Sigmoid colon (tissue), 7 donors: ENCODE measurements around the gene GLMP. TPM values are rescaled to one million over a fixed set of nuclear protein-coding genes. Genes with fewer than 3 reads are reported as not detected.
A peak's percentile ranks its signal among the peaks of the same experiment; 100 is the strongest.

Experiments
- DNase-seq: peaks from one replicate; pipeline ENCODE4 v3.0.0-alpha.2; 2019
- H3K27ac ChIP-seq, 4 donors: fragments of 200-600 bp; sonication (generic); one replicate each; pipeline ENCODE4 v1.5.1; 2016 to 2019; ENCODE audit warnings: mild to moderate bottlenecking in 1 of 4
- H3K27me3 ChIP-seq, 3 donors: fragments of 200-600 bp; sonication (generic); one replicate each; pipeline ENCODE4 v1.5.1; 2019; ENCODE audit warnings: mild to moderate bottlenecking in 1 of 3
- H3K36me3 ChIP-seq, 4 donors: fragments of 200-600 bp; sonication (generic); one replicate each; pipeline ENCODE4 v1.5.1; 2016 to 2019
- H3K4me1 ChIP-seq, 4 donors: fragments of 200-600 bp; sonication (generic); one replicate each; pipeline ENCODE4 v1.5.1; 2017 to 2019
- H3K4me3 ChIP-seq, 4 donors: fragments of 200-600 bp; sonication (generic); one replicate each; pipeline ENCODE4 v1.5.1; 2017 to 2019; ENCODE audit warnings: mild to moderate bottlenecking in 2 of 4, moderate library complexity in 1 of 4
- H3K9me3 ChIP-seq, 4 donors: fragments of 200-600 bp in 3 of 4; sonication (generic) in 3 of 4; one replicate each; pipeline versions ENCODE4 v1.5.1 to v1.6.1; 2013 to 2019
- CTCF ChIP-seq, 4 experiments: fragments of 450-650 bp in 3 of 4; fragments of 200-600 bp in 1 of 4; IDR thresholded peaks; one replicate each; pipeline ENCODE4 v1.5.1; 2016 to 2019; ENCODE audit warnings: antibody characterized with exemption in 4 of 4, mild to moderate bottlenecking in 3 of 4, moderate library complexity in 2 of 4
- EP300 ChIP-seq, 4 donors: sonication (generic); formaldehyde crosslinking; IDR thresholded peaks; one replicate each; pipeline ENCODE4 v1.6.1; 2017; ENCODE audit warnings: antibody characterized with exemption in 4 of 4
- POLR2A ChIP-seq, 2 donors: fragments of 450-650 bp; IDR thresholded peaks; one replicate each; pipeline ENCODE4 v1.6.1; 2016; ENCODE audit warnings: antibody characterized with exemption in 2 of 2, mild to moderate bottlenecking in 2 of 2, moderate library complexity in 2 of 2
- POLR2AphosphoS5 ChIP-seq, 4 donors: sonication (generic); formaldehyde crosslinking; IDR thresholded peaks; one replicate each; pipeline ENCODE4 v1.6.1; 2017; ENCODE audit warnings: antibody characterized with exemption in 4 of 4
- WGBS, 2 donors: extraction: QIAGEN DNeasy Blood & Tissue Kit; methylation state at CpG; one replicate each; pipeline ENCODE4 v1.1.7; 2013; 5-methylcytosine and 5-hydroxymethylcytosine counted together
- intact Hi-C: fragments of 100-400 bp; cut with DNase I; formaldehyde crosslinking; loops from one replicate; pipeline ENCODE4 v1.15.1; 2023
- polyA plus RNA-seq, 3 donors: library from polyadenylated mRNA; stranded (reverse); fragments of 200-250 nt; gene quantifications; one replicate each; pipeline ENCODE4 v1.2.3, GENCODE V29; 2013
- total RNA-seq, 4 donors: library from RNA; depleted of rRNA; stranded (reverse); fragments of >200 nt; gene quantifications; one replicate each; pipeline ENCODE4 v1.1.0, GENCODE V29; 2016
- donor health status: healthy with polysubstance abuse.
- donor health status: Bipolar disorder and iron deficiency.
- donor health status: healthy.

GLMP gene
- total and polyA plus RNA-seq, 7 donors: 33.3 to 53.2 (median 38.8) TPM

- peaks cover 55 to 99% (median 80%) of the 10 kb centered on the region in 4 donors for H3K36me3 ChIP-seq
- TF ChIP-seq POLR2AphosphoS5 (IDR thresholded peaks at IDR 0.05) (no peak), EP300 (IDR thresholded peaks at IDR 0.05) (no peak), CTCF (IDR thresholded peaks at IDR 0.05) (no peak), POLR2A (IDR thresholded peaks at IDR 0.05) (no peak)
- DNase-seq: no peak
- H3K27ac ChIP-seq: peak overlapping the region in 1 of 4 donors; percentile 33
- H3K4me1 ChIP-seq: peaks cover 0 to 5% (median 0%) of the 10 kb centered on the region in 4 donors
- 83 to 93% methylated on average over 9 of the region's 9 CpGs for WGBS, 2 donors
- H3K4me3 ChIP-seq: no peak overlapping the region
- no peaks in the 10 kb centered on the region for H3K9me3 ChIP-seq
- intact Hi-C loops: no loop called here
- H3K27me3 ChIP-seq: no peaks in the 10 kb centered on the region
Measured at GRCh38 chr1:156262461-156263287, 32.8 kb downstream of the GLMP start.

- no peak for DNase-seq
- Histone ChIP-seq H3K27ac (no peak overlapping the region), H3K4me3 (no peak overlapping the region), H3K9me3 (no peaks in the 10 kb centered on the region), H3K36me3 (peaks cover 40 to 99% (median 68%) of the 10 kb centered on the region in 4 donors), H3K4me1 (peaks cover 0 to 5% (median 0%) of the 10 kb centered on the region in 4 donors), H3K27me3 (no peaks in the 10 kb centered on the region)
- intact Hi-C loops: no loop called here
- no peak for TF ChIP-seq EP300 (IDR thresholded peaks at IDR 0.05)
- no peak for TF ChIP-seq POLR2A (IDR thresholded peaks at IDR 0.05)
- TF ChIP-seq CTCF (IDR thresholded peaks at IDR 0.05): no peak
- WGBS, 2 donors: 91 to 96% methylated on average over 2 of the region's 2 CpGs
Measured at GRCh38 chr1:156260896-156261295, 34.6 kb downstream of the GLMP start.

GRCh38 chr1:156259805-156260204, 35.7 kb downstream of the GLMP start:
- no peak for DNase-seq

GRCh38 chr1:156258859-156259258, 36.6 kb downstream of the GLMP start:
- TF ChIP-seq POLR2AphosphoS5 (IDR thresholded peaks at IDR 0.05) (no peak), POLR2A (IDR thresholded peaks at IDR 0.05) (no peak)
- H3K9me3 ChIP-seq: no peaks in the 10 kb centered on the region
- 97% methylated on average over 8 of the region's 8 CpGs for WGBS, 2 donors
- H3K36me3 ChIP-seq: peaks cover 37 to 100% (median 70%) of the 10 kb centered on the region in 4 donors
- DNase-seq: no peak
- intact Hi-C loops: no loop called here
- no peak overlapping the region for H3K4me3 ChIP-seq
- H3K27ac ChIP-seq: no peak overlapping the region
- peaks cover 0 to 5% (median 0%) of the 10 kb centered on the region in 4 donors for H3K4me1 ChIP-seq
- no peaks in the 10 kb centered on the region for H3K27me3 ChIP-seq

More at GRCh38 chr1:156259805-156260204, 35.7 kb downstream of the GLMP start:
- no peaks in the 10 kb centered on the region for H3K9me3 ChIP-seq
- H3K4me1 ChIP-seq: peaks cover 0 to 5% (median 0%) of the 10 kb centered on the region in 4 donors
- intact Hi-C loops: no loop called here
- no peak overlapping the region for H3K27ac ChIP-seq
- WGBS, 2 donors: 89 to 93% methylated on average over 3 of the region's 3 CpGs
- H3K4me3 ChIP-seq: no peak overlapping the region
- H3K27me3 ChIP-seq: no peaks in the 10 kb centered on the region
- no peak for TF ChIP-seq POLR2A (IDR thresholded peaks at IDR 0.05)
- peaks cover 37 to 99% (median 68%) of the 10 kb centered on the region in 4 donors for H3K36me3 ChIP-seq

- H3K9me3 ChIP-seq: no peaks in the 10 kb centered on the region
- no peak for TF ChIP-seq POLR2A (IDR thresholded peaks at IDR 0.05)
- TF ChIP-seq CTCF (IDR thresholded peaks at IDR 0.05): no peak
- no peak for TF ChIP-seq POLR2AphosphoS5 (IDR thresholded peaks at IDR 0.05)
- TF ChIP-seq EP300 (IDR thresholded peaks at IDR 0.05): no peak
- no peaks in the 10 kb centered on the region for H3K27me3 ChIP-seq
- no peak overlapping the region for H3K27ac ChIP-seq
- H3K4me3 ChIP-seq: no peak overlapping the region
- no peak for DNase-seq
- peaks cover 34 to 100% (median 71%) of the 10 kb centered on the region in 4 donors for H3K36me3 ChIP-seq
- no peaks in the 10 kb centered on the region for H3K4me1 ChIP-seq
- WGBS, 2 donors: 93 to 95% methylated on average over 2 of the region's 2 CpGs
- intact Hi-C loops: no loop called here
Measured at GRCh38 chr1:156257711-156258110, 37.8 kb downstream of the GLMP start.
